Measurements from ENCODE around the gene DSPP.
A peak's percentile ranks its signal among the peaks of the same experiment; 100 is the strongest.
"Not testable (repeated sequence)": the region's sequence is repeated elsewhere in the genome, so short reads cannot be mapped to it uniquely, and the experiment has no call there.

The DSPP gene

DNA sequence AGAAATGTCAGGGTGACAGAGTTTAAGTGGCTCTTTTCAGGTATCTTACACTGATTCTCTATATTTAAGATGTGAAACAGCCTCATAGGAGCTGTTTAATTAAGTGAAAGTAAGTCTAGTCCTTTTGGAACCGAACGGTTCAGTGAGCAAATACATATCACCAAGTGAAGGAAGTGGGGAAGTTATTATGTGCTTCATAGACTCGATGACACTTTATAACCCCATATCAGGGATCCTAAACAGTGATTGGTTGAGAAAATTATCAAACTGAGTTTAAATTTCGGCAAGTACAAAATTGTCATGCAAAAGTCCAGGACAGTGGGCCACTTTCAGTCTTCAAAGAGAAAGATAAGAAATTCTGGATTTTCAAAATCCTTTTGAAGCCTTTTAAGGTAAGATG lies at the start of gene DSPP:
Gene DSPP, plus strand, starts transcription at position 301 of the 400 bp plus-strand sequence. CDS start 2,380 bp downstream, outside the sequence.
- DNase-seq, result no peak

GRCh38 chr4:87559090-87559837 lies 49.1 kb upstream of the DSPP start:
- peak in 1 of 2 experiments; percentile 16 for DNase-seq

DNA sequence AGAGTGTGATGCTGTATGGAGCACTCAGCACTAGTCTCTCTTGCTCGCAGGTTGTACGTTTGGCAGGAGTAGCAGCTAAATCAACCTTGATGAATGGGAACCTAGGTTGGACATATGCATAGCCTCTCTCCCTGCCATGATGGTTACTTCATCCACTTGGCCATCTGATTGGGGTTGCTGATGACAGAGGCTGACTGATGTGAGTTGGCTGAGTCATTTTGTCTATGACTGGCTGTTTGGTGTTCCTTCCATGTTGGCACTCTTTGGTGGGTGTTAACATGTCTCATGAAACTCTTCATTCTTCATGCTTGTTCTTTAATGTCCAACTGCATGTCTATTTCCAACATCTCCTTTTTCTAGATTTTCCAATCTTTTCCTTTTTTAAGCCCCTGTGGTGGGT lies 47.5 kb upstream of the DSPP start:
- DNase-seq, result no peak

- no peak for DNase-seq
Measured at GRCh38 chr4:87565746-87566145, 42.6 kb upstream of the DSPP start.

- no peak for DNase-seq
Measured at GRCh38 chr4:87566276-87566675, 42.1 kb upstream of the DSPP start.

DNA sequence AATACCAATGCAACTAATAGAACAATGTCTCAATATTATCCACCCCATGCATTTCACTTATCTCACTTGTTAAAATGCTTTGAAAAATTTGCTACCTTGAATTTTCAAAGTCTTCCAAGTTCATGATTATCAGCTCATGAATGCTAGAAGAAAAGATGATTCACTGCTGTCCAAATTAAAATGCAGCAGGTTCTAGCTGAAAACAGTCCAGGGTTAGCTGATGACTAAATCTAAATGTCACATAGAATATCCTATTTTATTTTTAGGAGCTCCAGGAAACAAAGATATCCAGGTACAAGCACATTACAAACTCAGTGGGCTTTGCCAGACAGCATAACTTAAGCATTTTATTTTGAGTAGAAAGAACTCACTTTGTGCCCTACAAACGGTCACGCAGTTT lies 41.1 kb upstream of the DSPP start:
- no peak for DNase-seq

- DNase-seq, result no peak
Measured at GRCh38 chr4:87570290-87570805, 38.0 kb upstream of the DSPP start.

DNA sequence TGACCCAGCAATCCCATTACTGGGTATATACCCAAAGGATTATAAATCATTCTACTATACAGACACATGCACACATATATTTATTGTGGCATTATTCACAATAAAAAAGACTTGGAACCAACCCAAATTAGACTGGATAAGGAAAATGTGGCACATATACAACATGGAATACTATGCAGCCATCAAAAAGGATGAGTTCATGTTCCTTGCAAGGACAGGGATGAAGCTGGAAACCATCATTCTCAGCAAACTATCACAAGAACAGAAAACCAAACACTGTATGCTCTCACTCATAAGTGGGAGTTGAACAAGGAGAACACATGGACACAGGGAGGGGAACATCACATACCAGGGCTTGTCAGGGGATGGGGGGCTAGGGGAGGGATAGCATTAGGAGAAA lies 34.0 kb upstream of the DSPP start:
- not testable (repeated sequence) for DNase-seq

GRCh38 chr4:87574996-87575395 lies 33.3 kb upstream of the DSPP start:
- DNase-seq, result no peak

GRCh38 chr4:87575408-87575807 lies 32.9 kb upstream of the DSPP start:
- DNase-seq, result no peak

DNA sequence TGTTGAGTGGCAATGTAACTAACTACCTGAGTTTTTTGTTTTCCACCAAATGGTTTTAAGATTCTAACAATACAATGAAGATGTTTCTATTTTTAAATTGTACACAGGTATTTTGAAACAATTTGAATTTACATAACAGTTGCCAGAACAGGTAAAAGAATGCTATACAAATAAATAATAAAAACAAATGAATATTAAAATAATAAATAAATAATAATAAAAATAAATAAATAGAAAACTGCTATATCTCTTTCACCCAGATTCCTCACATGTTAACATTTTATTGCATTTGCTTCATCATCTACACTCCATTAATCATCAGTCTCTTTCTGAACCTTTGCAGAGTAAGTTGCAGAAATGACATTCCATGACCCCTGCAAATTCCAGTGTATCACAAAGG lies 32.3 kb upstream of the DSPP start:
- DNase-seq, result no peak

GRCh38 chr4:87579478-87579877 lies 28.9 kb upstream of the DSPP start:
- DNase-seq, result no peak

DNA sequence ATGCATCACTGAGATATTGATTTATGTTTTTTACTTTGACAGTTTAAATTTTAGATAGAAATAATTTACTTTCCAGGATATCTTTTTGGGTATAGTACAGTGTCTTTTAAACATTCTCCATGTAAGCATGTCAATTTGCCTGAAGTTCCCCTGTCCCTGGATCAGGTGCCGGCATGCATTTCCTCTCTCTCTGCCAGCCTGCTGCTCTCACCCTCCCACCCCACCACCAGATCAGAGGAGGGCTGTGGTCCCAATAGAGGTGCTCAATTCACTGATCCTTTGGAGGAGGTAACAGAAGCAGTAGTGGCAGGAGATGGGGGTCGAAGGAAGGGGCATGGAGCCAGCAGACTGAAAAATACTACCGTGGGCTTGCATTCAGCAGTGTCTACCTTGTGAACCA lies 28.3 kb upstream of the DSPP start:
- no peak for DNase-seq

DNA sequence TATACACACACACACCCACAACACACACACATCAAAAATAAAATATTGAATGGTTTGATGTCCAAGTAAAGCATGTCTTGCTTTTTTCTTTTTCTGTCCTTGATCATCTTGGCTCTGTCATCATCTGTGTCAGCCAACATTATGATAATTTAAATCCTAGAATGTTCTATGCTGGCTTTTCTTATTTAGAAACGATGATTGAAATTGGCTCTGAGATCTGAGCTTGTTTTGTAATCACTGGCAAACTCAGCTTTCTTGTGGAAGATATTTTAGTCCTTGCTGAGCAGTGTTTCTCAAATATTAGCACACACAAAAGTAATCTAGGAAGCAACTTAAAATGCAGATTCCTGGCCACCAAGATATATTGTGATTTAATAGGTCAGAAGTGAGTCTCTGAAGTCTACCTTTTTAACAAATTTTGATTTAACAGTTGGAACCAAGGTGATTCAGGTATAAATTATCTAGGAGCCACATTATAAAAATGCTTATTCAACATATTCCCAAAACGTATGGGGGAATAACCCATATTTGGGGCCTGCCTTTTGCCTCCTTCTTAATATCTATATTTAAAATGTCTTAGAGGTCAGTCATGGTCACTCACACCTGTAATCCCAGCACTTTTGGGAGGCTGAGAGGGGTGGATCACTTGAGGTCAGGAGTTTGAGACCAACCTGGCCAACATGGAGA lies 24.0 kb upstream of the DSPP start:
- DNase-seq, result no peak

GRCh38 chr4:87589531-87589930 lies 18.8 kb upstream of the DSPP start:
- no peak for DNase-seq

- no peak for DNase-seq
Measured at GRCh38 chr4:87592124-87592523, 16.2 kb upstream of the DSPP start.

GRCh38 chr4:87601361-87601760 lies 7.0 kb upstream of the DSPP start:
- DNase-seq, result no peak

GRCh38 chr4:87614292-87614890 lies 6.1 kb downstream of the DSPP start:
- DNase-seq, result no peak

DNA sequence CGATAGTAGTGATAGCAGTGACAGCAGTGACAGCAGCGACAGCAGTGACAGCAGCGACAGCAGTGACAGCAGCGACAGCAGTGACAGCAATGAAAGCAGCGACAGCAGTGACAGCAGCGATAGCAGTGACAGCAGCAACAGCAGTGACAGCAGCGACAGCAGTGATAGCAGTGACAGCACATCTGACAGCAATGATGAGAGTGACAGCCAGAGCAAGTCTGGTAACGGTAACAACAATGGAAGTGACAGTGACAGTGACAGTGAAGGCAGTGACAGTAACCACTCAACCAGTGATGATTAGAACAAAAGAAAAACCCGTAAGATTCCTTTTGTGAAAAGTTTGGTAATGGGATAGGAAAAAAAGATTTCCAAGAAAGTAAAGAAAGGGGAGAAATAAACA lies 7.9 kb downstream of the DSPP start:
- no peak for DNase-seq

- DNase-seq, result no peak
Measured at GRCh38 chr4:87620086-87620485, 11.8 kb downstream of the DSPP start.

- DNase-seq, result no peak
Measured at GRCh38 chr4:87620491-87620890, 12.2 kb downstream of the DSPP start.

DNA sequence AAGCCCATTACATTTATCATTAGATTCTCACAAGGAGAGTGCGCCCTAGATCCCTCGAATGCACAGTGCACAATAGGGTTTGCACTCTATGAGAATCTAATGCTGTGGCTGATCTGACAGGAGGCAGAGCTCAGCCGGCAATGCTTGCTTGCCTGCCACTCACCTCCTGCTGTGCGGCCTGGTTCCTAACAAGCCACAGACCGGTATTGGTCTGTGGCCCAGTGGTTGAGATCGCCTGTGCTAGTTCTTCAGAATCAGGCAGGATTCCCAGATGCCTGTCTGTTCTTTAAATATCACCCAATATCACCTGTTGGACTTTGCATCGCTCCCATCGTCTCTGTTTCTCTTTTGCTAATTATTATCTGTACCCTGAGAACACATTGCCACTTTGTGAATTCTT lies 14.0 kb downstream of the DSPP start:
- DNase-seq, result peak; percentile 62 to 90

DNA sequence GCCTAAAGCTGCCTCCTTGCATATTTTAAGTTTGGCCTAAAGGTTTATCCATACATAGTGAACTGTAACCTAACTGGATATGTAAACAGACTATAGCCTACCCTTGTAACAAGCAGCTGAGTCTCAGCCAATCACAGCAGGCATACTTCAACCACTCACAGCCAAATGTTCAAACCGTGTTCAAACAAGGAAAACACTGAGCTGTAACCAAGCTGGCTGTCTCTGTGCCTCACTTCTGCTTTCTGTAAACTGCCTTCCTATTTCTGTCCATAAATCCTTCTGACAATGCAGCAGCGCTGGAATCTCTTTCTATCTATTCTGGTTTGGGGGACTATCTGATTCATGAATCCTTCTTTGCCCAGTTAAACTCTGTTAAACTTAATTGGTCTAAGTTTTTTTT lies 16.4 kb downstream of the DSPP start:
- no peak for DNase-seq

GRCh38 chr4:87631668-87632067 lies 23.3 kb downstream of the DSPP start:
- no peak for DNase-seq
